ENCODE results near the gene PHF2. TPM values are rescaled to one million over a fixed set of nuclear protein-coding genes. Genes with fewer than 3 reads are reported as not detected.

The PHF2 gene
- total RNA-seq, 1 donor from 2014 or later: 23.0 TPM

Small RNA genes within 50 kb of the gene (microRNA-seq; reads per million reads assigned to microRNA genes)
- not detected for gene MIR548AU (ENCODE audit: borderline number of aligned reads)

Other genes with a start within 250 kb of the PHF2 start
- gene FAM120A, start 124.9 kb upstream of the PHF2 start, total RNA-seq: 98.0 TPM
- 43.9 TPM for gene FAM120AOS, start 123.0 kb upstream of the PHF2 start, total RNA-seq